G401.6 (cell line): ENCODE results near the gene PDE9A.
"Not testable (repeated sequence)": the region's sequence is repeated elsewhere in the genome, so short reads cannot be mapped to it uniquely, and the experiment has no call there.

ENCODE experiments used
- FAIRE-seq: peaks from 2 replicates; lab custom pipeline; 2012; peaks lifted over from hg19 to GRCh38; lab: Jason Lieb, UNC

Gene PDE9A

GRCh38 chr21:42624936-42625335, 28.5 kb upstream of the PDE9A start:
- no peak for FAIRE-seq

DNA sequence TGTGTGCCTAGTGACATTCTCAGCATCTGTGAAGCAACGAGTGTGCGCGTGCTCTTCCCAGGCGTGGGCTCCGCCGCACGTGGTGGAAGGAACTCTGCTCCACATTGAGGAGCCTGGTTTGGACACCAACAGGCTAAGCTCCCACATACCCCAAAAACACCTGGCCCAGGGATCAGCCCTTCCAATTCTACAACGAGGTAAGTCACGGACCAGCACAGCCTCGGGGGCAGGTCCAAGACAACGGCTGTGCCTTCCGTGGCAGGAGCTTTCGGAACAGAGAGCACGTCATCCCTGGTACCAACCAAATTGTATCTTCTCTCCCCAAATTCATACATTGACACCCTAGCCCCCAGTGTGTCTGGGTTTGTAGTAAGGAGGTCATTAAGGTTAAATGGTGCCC, 27.2 kb upstream of the PDE9A start:
- FAIRE-seq, result no peak

DNA sequence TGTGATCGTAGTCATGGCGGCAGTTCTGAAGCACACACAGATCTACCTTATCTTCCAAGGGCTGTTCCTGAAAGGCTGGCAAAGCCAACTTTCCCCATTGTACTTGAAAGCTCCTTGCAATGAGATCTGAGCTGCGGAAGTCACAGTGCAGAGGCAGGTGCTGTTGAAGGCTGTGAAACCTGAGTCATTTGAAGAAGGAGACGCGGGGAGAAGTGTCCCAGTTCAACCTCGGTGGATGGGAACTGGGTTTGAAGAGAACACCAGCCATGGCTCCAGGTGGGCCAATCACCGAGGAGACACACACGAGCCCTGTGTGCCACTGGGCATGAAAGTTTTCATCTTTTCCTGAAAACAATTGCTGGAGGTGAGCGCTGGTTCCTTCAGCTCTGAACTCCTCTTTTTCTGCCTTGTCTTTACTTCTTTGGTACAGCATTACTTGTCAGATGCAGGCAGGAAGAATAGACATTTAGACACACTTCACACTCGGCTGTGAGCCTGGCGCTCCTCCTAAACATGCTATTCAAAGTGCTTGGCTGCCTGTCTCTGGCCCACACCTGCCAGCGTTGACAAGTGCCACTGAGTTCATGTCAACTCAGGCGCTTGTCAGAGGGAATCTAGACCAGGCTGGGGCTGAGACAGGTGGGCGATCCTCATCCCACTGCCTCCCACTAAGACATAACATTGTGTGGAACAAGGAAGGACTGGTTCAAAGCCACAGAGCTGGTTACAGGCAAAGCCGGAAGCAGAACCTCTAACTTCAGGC, 25.7 kb upstream of the PDE9A start:
- no peak for FAIRE-seq

DNA sequence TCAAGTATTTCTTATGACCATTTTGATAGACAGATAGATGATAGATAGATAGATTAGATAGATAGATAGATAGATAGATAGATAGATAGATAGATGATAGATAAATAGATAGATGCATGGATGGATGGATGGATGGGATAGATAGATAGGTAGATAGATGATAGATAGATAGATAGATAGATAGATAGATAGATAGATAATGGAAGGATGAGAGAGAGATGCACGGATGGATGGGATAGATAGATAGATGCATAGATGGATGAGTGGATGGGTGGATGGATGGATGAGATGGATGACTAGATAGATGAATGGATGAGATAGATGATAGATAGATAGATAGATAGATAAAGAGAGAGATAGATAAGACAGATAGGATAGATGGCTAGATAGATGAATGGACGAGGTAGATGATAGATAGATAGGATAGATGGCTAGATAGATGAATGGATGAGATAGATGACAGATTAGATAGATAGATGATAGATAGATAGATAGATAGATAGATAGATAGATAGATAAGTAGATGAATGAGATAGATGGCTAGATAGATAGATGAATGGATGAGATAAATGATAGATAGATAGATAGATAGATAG, 24.9 kb upstream of the PDE9A start:
- not testable (repeated sequence) for FAIRE-seq

DNA sequence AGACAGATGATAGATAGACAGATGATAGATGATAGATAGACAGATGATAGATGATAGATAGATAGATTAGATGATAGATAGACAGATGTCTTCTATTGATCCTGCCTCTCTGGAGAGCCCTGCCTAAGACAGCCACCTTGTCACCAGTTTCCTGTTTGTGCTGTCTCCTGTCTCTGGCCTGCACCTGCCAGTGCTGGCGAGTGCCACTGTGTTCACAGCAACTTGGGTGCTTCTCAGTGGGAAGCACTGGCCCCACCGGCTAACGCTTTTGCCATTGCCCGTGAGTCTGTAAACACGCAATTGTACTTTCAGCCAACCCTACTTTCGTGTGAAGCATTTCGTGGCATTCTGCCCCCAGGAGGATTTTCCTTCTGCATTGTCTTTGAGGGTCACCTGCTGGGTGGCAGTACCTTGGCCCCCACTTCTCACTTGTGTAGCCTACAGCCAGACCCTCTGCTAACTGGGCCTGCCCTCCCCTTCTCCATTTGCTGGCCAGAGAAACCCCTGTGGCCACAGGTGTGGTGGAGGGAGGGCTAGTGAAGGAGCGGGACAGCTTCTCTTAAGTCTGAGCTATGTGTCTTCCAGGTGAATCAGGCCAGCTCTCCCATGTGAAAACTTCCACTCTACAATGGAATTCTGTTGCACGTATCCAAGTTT, 23.4 kb upstream of the PDE9A start:
- no peak for FAIRE-seq

DNA sequence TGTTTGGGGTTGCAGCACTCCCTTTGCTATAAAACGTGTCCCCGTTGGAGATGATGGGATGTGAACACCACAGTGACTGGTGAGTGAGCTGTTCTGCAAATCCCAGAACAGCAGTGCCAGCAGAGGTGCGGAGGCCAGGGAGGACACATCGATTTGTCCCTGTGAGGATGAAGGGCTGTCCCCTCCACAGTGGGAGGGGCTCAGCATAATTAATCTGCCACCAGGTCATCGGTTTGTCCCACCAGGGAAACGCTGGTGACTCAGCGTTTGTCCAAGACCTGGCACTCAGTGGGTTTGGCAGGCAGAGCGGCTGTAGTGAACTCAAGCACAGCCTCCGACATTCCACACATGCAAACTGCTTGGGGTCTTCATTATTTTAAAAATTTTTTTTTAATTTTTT, 22.8 kb upstream of the PDE9A start:
- FAIRE-seq, result no peak

DNA sequence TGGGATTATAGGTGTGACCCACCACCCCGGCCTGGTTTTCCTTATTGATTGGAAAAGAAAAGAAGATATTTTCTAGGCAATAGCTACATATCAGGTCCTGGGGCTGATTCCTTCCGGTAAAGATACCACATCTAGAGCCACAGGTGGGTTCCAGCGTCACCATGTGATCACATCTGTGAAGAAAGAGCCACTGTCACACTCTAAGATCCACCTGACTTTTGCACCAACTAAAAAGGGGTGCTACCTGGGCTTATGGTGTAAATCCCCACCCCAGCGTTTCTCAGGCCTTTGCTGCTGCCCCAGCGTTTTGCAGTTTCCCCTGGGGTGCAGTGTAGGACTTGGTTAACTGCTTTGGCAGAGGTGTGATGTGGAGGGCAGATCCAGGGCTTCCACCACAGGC, 22.3 kb upstream of the PDE9A start:
- no peak for FAIRE-seq

DNA sequence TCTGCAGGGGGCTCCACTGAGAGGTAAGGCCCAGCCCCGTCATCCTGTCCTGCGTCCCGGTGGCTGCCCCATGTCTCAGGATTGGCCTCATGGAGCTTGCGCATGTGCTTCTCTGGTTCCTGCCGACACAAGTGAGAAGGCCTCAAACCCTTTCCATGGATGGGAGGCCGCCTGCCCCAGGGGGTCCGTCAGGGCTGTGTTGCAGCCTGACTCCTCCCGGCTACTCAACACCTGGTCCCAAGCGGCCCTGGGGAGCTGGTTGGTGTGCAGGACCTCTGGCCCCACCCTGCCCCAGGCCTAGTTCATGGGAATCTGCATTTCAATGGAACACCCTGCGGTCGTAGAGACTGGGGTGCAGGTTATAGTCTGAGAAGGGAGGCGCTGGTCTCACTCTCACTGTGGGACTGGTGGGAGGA, 21.1 kb upstream of the PDE9A start:
- FAIRE-seq, result no peak

- no peak for FAIRE-seq
These were observed 20.4 kb upstream of the PDE9A start for GRCh38 chr21:42632771-42633690.

GRCh38 chr21:42633858-42634257, 19.6 kb upstream of the PDE9A start:
- FAIRE-seq, result no peak

GRCh38 chr21:42635848-42636519, 17.4 kb upstream of the PDE9A start:
- no peak for FAIRE-seq

- FAIRE-seq, result no peak
These were observed 16.7 kb upstream of the PDE9A start for GRCh38 chr21:42636520-42637266.

DNA sequence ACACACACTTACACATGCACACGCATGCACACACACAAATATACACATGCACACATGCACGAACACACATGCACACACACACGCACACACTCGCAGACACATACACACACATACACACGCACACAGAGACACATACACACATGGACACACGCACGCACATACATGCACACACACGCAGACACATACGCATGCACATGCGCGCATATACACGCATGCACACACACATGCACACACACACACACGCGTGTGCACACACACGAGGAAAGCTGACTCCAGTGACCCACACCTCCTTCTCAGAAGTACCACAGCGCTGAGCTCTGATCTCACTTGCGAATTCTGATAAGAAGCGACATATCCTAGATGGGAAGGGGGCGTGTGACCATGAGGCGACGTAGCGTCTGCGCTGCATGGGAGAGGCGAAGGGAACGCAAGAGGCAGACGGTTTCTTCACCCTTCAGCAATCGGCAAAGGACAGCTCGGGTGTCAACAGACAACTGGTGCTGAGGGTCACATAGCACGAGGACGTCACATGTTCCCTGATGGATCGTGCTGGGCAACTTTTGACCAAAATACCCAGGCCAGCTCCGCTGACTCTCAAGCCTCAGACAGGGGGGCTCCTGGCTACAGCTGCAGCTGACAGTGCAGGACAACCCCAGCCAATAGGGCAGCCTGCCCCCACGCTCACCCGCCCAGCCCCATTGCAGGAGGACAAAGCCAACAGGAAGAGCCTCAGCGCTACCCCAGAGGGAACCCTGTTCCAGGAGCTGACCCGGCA, 16.0 kb upstream of the PDE9A start:
- no peak for FAIRE-seq

DNA sequence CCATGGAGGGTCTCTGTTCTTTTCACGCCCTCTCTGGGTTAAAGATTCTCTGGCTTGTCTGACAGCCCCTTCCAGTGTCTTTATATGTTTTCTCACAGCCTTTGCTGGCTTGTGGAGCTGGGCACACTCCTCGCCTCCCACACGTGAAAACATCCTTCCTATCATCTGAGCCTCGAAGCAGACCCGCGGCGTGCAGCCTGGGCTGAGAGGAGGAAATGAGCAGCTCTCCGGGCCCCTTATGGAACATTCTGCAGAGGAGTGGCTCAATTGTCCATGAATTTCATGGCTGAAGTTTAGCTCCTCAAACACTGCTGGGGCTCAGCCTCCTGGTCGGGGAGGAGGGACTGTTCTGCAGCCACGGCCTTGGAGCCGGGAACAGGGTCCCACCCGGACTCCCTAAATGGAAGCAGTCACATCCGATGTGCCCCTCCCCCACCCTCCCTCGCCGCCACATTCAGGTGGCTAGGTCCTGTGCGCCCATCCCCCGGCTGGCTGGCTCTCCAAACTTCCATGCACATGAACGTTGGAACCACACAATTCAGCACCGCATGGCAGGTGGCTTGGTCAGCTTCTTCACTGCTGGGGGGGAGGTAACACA, 15.1 kb upstream of the PDE9A start:
- no peak for FAIRE-seq

- no peak for FAIRE-seq
These were observed 13.7 kb upstream of the PDE9A start for GRCh38 chr21:42639646-42640152.

GRCh38 chr21:42640486-42640885, 12.9 kb upstream of the PDE9A start:
- FAIRE-seq, result no peak

GRCh38 chr21:42641311-42642218, 11.9 kb upstream of the PDE9A start:
- FAIRE-seq, result no peak

GRCh38 chr21:42642219-42642745, 11.1 kb upstream of the PDE9A start:
- no peak for FAIRE-seq
